NCI-H526 (cell line): ENCODE measurements around the gene RAB11A.

ENCODE experiments used
- DNase-seq, 2 experiments: peaks; one replicate each; lab custom pipeline; 2025; lab: John Stamatoyannopoulos, UW

The RAB11A gene

GRCh38 chr15:65885668-65886218, 16.5 kb downstream of the RAB11A start:
- DNase-seq, result no peak

DNA sequence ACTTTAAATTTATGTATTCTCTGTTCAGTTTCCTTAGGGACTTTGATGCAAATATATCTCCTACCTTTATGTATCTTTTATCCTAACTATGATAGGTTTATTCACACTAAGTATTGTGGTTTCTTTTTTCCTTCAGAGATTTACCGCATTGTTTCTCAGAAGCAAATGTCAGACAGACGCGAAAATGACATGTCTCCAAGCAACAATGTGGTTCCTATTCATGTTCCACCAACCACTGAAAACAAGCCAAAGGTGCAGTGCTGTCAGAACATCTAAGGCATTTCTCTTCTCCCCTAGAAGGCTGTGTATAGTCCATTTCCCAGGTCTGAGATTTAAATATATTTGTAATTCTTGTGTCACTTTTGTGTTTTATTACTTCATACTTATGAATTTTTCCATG, 18.3 kb downstream of the RAB11A start:
- DNase-seq, result no peak

GRCh38 chr15:65888981-65889380, 19.7 kb downstream of the RAB11A start:
- DNase-seq, result no peak

DNA sequence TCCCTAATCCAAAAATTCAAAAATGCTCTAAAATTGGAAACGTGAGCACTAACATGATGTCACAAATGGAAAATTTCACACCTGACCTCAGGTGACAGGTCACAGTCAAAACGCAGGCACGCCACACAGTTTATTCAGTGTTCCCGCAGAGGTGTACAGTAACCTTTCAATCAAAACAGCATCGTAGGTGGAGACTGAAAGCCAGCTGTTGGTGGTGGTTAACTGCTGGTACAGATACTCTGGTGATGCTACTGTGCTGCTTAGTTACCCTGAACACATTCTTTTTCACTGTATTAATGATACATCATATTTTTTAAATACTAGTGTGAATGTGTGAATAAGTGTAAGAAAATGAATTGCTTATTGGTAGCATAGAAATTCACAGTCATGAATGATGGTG, 23.8 kb downstream of the RAB11A start:
- DNase-seq, result no peak

DNA sequence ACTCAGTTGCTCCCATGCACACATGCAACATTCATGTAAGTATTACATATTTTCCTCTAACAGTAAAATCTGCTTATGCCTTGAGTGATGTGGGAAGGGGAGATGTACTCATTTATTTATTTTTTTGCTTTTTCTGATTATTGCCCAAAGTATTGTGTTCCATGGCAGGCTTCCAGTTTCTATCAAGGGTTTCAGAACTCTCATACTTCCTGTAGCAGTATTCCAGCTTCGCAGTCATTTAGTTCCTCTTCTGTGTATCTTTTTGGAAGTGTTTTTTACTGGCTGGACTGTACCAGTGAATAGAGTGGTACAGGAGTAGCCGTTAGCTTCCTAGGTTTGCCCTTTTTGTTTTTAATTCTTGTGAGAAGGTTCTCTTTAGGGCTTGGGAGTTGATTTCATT, 26.9 kb downstream of the RAB11A start:
- DNase-seq, result no peak

DNA sequence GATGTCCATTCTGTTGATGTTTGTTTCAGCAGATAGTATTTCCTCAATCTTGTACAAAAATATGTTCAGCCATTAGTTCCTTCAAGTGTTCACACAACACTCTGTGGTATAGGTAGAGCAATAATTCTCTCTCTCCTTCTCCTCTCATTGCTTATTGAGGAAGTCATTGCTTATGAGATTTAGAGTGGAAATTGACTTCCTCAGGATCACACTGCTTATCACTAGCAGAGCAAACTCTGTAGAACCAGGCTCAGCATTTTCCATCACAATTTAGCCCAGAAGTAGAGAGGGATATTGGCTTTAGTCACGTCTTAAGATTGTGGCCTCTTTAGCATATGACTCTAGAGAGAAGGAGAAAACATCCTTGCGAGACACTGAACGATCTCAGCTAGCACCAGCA, 31.2 kb downstream of the RAB11A start:
- no peak for DNase-seq

DNA sequence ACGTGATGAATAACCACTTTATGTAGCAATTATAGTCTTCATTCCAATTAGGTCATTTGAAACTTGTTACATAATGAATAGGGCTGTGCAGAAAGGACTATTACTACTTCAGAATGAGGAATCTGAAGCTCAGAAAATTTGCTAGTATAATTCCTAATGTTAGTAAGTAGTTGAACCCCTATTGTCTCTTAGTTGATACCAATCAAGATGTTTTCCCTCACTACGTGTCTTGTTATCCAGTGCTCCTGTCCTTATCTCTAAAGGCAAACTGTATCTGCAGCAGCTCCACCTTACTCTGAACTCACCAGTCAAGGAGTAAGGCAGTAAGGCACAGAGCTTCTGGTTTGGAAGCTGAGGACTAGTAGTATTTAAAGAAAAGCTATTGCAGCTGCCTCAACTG, 32.0 kb downstream of the RAB11A start:
- DNase-seq, result no peak

- DNase-seq, result no peak
Observed at GRCh38 chr15:65901836-65902235, 32.5 kb downstream of the RAB11A start.

DNA sequence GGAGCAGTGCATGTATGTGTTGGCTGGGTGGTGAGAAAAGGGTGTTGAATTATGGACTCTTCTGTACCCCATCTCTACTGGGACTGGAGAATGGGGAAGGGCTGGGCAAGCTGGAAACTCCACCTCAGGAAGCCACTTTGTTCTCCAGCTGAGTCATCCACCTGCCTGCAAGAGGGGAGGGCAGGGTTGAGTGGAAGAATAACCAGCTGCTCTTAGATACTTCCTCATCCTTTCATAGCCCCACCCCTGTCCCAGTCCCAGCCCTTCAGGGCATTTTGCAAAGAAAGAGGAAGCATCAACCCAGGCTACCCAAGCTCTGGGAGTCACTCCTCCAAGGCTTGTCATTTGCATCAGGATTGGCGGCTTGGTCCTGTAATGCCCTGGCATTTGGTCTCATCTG, 33.1 kb downstream of the RAB11A start:
- peak; percentile 74 to 81 for DNase-seq

GRCh38 chr15:65903296-65904073, 34.2 kb downstream of the RAB11A start:
- DNase-seq, result no peak

- DNase-seq, result no peak
Observed at GRCh38 chr15:65904301-65904700, 35.0 kb downstream of the RAB11A start.

DNA sequence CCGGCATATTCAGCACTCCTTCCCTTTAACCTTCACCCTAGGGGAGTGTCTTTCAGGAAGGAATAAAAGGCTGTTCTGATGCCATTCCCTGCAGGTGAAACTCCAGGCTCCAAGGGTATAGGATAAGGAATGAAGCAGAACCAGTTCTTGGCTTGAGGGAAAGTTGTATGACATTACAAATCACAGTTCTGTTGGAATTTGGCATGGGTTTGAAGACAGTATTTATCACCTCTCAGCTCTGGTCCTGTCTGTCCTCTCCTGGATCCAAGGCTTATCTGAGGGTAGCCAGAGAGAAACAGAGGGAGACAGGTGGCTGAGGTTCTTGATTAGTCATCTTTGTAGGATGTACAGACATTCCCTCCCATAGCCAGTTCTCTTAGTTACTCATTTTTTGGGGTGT, 37.1 kb downstream of the RAB11A start:
- no peak for DNase-seq

DNA sequence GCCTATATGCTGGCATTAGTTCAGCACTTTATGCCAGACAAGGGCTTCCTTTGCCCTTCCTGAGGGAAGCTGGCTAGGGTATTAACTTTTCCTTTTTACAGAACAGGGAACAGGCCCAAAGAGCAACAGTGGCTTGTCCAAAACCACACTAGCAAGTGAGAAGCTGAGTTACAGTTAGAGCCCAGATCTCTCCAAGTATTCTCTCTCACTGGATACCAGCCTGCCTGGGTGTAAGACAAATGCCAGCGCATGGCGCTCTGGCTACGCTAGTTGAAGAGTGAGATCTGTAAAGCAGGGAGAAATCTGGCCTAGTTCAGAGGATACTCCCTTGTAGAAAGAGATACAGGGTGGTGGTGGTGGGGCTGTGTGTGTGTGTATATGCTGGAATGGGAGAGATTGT, 38.4 kb downstream of the RAB11A start:
- DNase-seq, result no peak

GRCh38 chr15:65908876-65909275, 39.6 kb downstream of the RAB11A start:
- DNase-seq, result no peak

DNA sequence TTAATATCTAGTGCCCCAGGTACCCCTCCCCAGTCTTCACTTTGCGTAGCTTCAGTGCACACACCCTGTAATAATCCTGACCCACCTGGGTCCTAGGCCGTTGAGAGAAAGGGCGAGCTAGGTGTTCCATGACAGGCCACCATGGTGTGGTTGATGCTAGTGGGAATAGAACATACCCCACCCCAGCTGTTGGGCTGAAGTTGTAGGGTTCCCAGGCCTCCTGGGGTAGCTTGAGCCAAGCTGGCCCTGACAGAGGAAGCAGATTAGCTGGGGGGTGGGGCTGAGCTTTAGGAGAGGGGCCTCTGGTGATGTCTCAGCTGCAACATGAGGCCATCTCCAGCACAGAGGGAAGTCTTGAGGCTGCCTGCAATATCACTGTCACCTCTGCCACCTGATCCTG, 40.5 kb downstream of the RAB11A start:
- DNase-seq, result no peak

- DNase-seq, result no peak
Observed at GRCh38 chr15:65910341-65910740, 41.0 kb downstream of the RAB11A start.

DNA sequence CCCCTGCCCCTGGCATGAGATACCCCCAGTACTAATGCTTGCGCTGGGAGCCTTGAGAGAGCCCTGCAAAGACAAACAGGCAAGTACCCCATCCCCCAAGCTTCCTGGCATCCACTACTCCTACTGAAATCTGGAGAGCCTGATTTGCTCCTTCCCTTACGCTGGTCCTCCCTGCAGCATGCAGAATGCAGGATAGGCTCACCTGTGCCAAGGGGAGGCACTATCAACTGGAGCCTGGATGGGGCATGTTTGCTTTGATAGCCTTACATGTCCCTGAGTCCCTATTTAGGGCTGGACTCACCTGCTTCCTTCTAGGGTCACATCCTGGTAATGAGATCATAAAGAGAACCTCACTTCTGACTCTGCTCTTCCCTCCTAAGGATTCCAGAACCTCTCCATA, 42.9 kb downstream of the RAB11A start:
- DNase-seq, result no peak

- no peak for DNase-seq
Observed at GRCh38 chr15:65913631-65914199, 44.4 kb downstream of the RAB11A start.

GRCh38 chr15:65914386-65914785, 45.1 kb downstream of the RAB11A start:
- DNase-seq, result no peak

- peak; percentile 17 to 35 for DNase-seq
Observed at GRCh38 chr15:65914981-65915925, 46.0 kb downstream of the RAB11A start.

DNA sequence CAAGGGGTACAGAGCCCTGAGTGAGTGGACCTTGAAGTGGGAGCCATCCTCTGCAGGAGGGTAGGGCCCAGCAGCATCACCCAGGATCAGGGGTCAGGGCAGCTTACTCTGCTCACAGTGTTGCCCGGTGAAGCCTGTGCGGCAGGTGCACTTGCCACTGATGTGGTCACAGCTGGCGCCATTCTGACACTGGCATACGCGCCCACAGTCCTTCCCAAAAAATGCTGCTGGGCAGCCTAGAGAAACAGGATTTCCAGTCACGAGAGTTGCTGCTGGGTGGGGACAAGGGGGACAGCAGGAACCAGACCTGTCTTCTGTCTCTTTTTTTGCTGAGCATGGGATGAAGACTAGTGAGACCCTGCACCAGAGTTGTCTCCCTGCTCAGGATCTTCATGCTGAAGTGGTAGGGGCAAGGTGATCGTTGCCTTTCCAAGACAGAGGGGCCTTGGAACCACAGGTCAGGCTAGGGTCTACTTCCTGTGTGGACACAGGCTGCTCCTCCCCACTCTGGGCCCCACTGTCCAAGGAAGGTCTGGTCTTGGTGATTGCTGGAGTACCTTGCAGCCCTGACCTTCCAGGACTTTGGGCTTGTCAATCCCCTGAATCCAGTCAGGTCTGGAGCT, 46.9 kb downstream of the RAB11A start:
- DNase-seq, result no peak
